SK-N-SH (cell line): ENCODE results near the gene ZNF454. TPM values are rescaled to one million over a fixed set of nuclear protein-coding genes. Genes with fewer than 3 reads are reported as not detected.

ENCODE experiments used
- CTCF ChIA-PET: fragments of 300-600, 350-600 bp; formaldehyde crosslinking; extraction: SDS; loops from one replicate; lab custom pipeline; 2021; lab: Yijun Ruan, JAX
- POLR2A ChIA-PET: fragments of 350-600 bp; sonication (Branson Sonifier 250); formaldehyde crosslinking; extraction: SDS; loops from one replicate; lab custom pipeline; 2020; ENCODE audit warnings: antibody characterized with exemption, inconsistent platforms; lab: Yijun Ruan, JAX
- DNase-seq: peaks from one replicate; pipeline ENCODE4 v3.0.0; 2012
- H2AFZ ChIP-seq: fragments of 200-600 bp; sonication (generic); 2 replicates; pipeline ENCODE4 v1.8.1; 2016; ENCODE audit warnings: antibody characterized with exemption, mild to moderate bottlenecking, low read depth
- H3F3A ChIP-seq: fragments of 200-600 bp; sonication (generic); replicated peaks from 2 replicates; pipeline ENCODE3; 2016; ENCODE audit warnings: antibody characterized with exemption, mild to moderate bottlenecking; ENCODE audit not compliant: insufficient read depth
- H3K27ac ChIP-seq, 2 experiments: fragments of 200-500 bp in 1 of 2; fragments of 200-600 bp in 1 of 2; sonication (Bioruptor generic) in 1 of 2; sonication (generic), shearing (Covaris generic) in 1 of 2; 2 replicates each; pipeline versions ENCODE4 v1.5.1 to v1.6.1; 2014 to 2016; ENCODE audit warnings: low read depth in 2 of 2, inconsistent platforms in 1 of 2, low read length in 1 of 2, mild to moderate bottlenecking in 1 of 2, mixed read lengths in 1 of 2
- H3K27me3 ChIP-seq: fragments of 200-600 bp; sonication (generic), shearing (Covaris generic); 2 replicates; pipeline ENCODE4 v1.6.1; 2016; ENCODE audit warnings: mixed run types; ENCODE audit not compliant: insufficient read depth
- H3K36me3 ChIP-seq, 2 experiments: fragments of 200-500 bp in 1 of 2; fragments of 200-600 bp in 1 of 2; sonication (Bioruptor generic) in 1 of 2; sonication (generic) in 1 of 2; replicated peaks in 1 of 2; 2 replicates each; pipeline versions ENCODE3 to v1.5.1; 2014 to 2016; ENCODE audit warnings: low read length in 1 of 2, mild to moderate bottlenecking in 1 of 2; ENCODE audit not compliant: insufficient read depth in 2 of 2, control insufficient read depth in 1 of 2
- H3K4me1 ChIP-seq, 2 experiments: fragments of 200-500 bp in 1 of 2; fragments of 200-600 bp in 1 of 2; sonication (Bioruptor generic) in 1 of 2; sonication (generic), shearing (Covaris generic) in 1 of 2; 2 replicates each; pipeline versions ENCODE4 v1.5.1 to v1.6.1; 2014 to 2016; ENCODE audit warnings: low read depth in 1 of 2, low read length in 1 of 2, mixed run types in 1 of 2; ENCODE audit not compliant: insufficient read depth in 2 of 2, control insufficient read depth in 1 of 2
- H3K4me2 ChIP-seq: fragments of 200-600 bp; sonication (generic), shearing (Covaris generic); 2 replicates; pipeline ENCODE4 v1.6.1; 2017; ENCODE audit warnings: mixed run types
- H3K4me3 ChIP-seq, 2 experiments: fragments of 200-500 bp in 1 of 2; fragments of 200-600 bp in 1 of 2; sonication (Bioruptor generic) in 1 of 2; sonication (generic), shearing (Covaris generic) in 1 of 2; 2 replicates each; pipeline versions ENCODE4 v1.5.1 to v1.8.1; 2014 to 2016; ENCODE audit warnings: low read depth in 2 of 2, inconsistent platforms in 1 of 2, low read length in 1 of 2, mild to moderate bottlenecking in 1 of 2, mixed read lengths in 1 of 2, moderate library complexity in 1 of 2
- H3K79me2 ChIP-seq: fragments of 200-600 bp; sonication (generic); 2 replicates; pipeline ENCODE4 v1.8.1; 2017; ENCODE audit warnings: mild to moderate bottlenecking; ENCODE audit not compliant: insufficient read depth
- H3K9ac ChIP-seq: fragments of 200-600 bp; sonication (generic); 2 replicates; pipeline ENCODE4 v1.6.1; 2017; ENCODE audit warnings: mixed run types
- H3K9me2 ChIP-seq: fragments of 200-600 bp; sonication (generic); 2 replicates; pipeline ENCODE4 v1.6.1; 2017; ENCODE audit warnings: mixed run types
- H3K9me3 ChIP-seq: fragments of 200-600 bp; sonication (generic); 2 replicates; pipeline ENCODE4 v1.6.1; 2017; ENCODE audit warnings: mixed run types, mild to moderate bottlenecking, moderate library complexity
- H4K20me1 ChIP-seq: fragments of 200-600 bp; sonication (generic); 2 replicates; pipeline ENCODE4 v1.6.1; 2017; ENCODE audit warnings: mild to moderate bottlenecking, mixed run types; ENCODE audit not compliant: insufficient read depth
- CHD2 ChIP-seq: fragments of 150-350 bp; IDR thresholded peaks from 2 replicates; pipeline ENCODE4 v1.6.1; 2018; ENCODE audit warnings: low read length; ENCODE audit not compliant: partially characterized antibody
- CTCF ChIP-seq: fragments of 200-600 bp; sonication (generic); IDR thresholded peaks from 2 replicates; pipeline ENCODE4 v1.6.1; 2017; ENCODE audit warnings: antibody characterized with exemption, mild to moderate bottlenecking, moderate library complexity
- EZH2phosphoT487 ChIP-seq: fragments of 200-600 bp; sonication (generic); IDR thresholded peaks from 2 replicates; pipeline ENCODE4 v1.6.1; 2017; ENCODE audit warnings: low read depth, mixed run types, mild to moderate bottlenecking, antibody characterized with exemption, moderate library complexity, borderline replicate concordance
- FOSL2 ChIP-seq: IDR thresholded peaks from 2 replicates; pipeline ENCODE4 v1.4.0; 2012; ENCODE audit warnings: low read depth, mild to moderate bottlenecking, moderate library complexity, borderline replicate concordance
- FOXJ3 ChIP-seq: sonication (generic); formaldehyde crosslinking; IDR thresholded peaks from 2 replicates; pipeline ENCODE4 v1.5.1; 2020; ENCODE audit warnings: mild to moderate bottlenecking, missing genetic modification reagents
- IRF3 ChIP-seq: fragments of 150-350 bp; IDR thresholded peaks from 2 replicates; pipeline ENCODE4 v1.6.1; 2016; ENCODE audit warnings: mild to moderate bottlenecking, low read depth, low read length
- MAX ChIP-seq: IDR thresholded peaks from 2 replicates; pipeline ENCODE4 v1.4.0; 2012; ENCODE audit warnings: low read depth
- MEF2A ChIP-seq: IDR thresholded peaks from 2 replicates; pipeline ENCODE4 v1.4.0; 2012; ENCODE audit warnings: low read depth, borderline replicate concordance
- MXI1 ChIP-seq: IDR thresholded peaks from 2 replicates; pipeline ENCODE4 v1.6.1; 2012; ENCODE audit warnings: mild to moderate bottlenecking, low read depth, low read length, improper control_type of control experiment
- POLR2AphosphoS5 ChIP-seq: IDR thresholded peaks from 2 replicates; pipeline ENCODE4 v1.6.1; 2012; ENCODE audit warnings: low read depth, low read length
- RAD21 ChIP-seq: IDR thresholded peaks from 2 replicates; pipeline ENCODE4 v1.6.1; 2012; ENCODE audit warnings: mild to moderate bottlenecking, low read length
- RCOR1 ChIP-seq: fragments of 150-350 bp; IDR thresholded peaks from 2 replicates; pipeline ENCODE4 v1.6.1; 2017; ENCODE audit warnings: antibody characterized with exemption, low read length
- REST ChIP-seq: IDR thresholded peaks from 2 replicates; pipeline ENCODE4 v1.6.1; 2012; ENCODE audit warnings: mild to moderate bottlenecking, low read depth, low read length, moderate library complexity
- RFX5 ChIP-seq: IDR thresholded peaks from 2 replicates; pipeline ENCODE4 v1.6.1; 2012; ENCODE audit warnings: mild to moderate bottlenecking, improper control_type of control experiment, low read length
- SIN3A ChIP-seq: IDR thresholded peaks from 2 replicates; pipeline ENCODE4 v1.6.1; 2012; ENCODE audit warnings: low read depth, mild to moderate bottlenecking, low read length, moderate library complexity, borderline replicate concordance
- SMC3 ChIP-seq: IDR thresholded peaks from 2 replicates; pipeline ENCODE4 v1.6.1; 2012; ENCODE audit warnings: low read depth, low read length, improper control_type of control experiment
- TCF12 ChIP-seq: IDR thresholded peaks from 2 replicates; pipeline ENCODE4 v1.4.0; 2012
- ZBTB33 ChIP-seq: IDR thresholded peaks from 2 replicates; pipeline ENCODE4 v1.4.0; 2012; ENCODE audit warnings: low read depth, borderline replicate concordance
- WGBS: methylation state at CpG from one replicate; pipeline ENCODE4 v1.1.6; 2017; ENCODE audit warnings: low lambda C conversion rate; 5-methylcytosine and 5-hydroxymethylcytosine counted together
- polyA plus RNA-seq, 3 experiments: library from polyadenylated mRNA; depleted of rRNA; stranded (reverse); fragments of >200 nt; gene quantifications; 2 replicates each; pipeline ENCODE4 v1.2.3, GENCODE V29; 2012

The ZNF454 gene
- polyA plus RNA-seq, 1 of the 3 experiments (the other 2 are of a cell fraction) = 0.15 TPM

GRCh38 chr5:178981381-178981780 lies 40.4 kb downstream of the ZNF454 start (continued):
- TF ChIP-seq REST = no peak
- TF ChIP-seq TCF12 = no peak
- TF ChIP-seq ZBTB33 = no peak
- TF ChIP-seq RFX5 = no peak
- TF ChIP-seq EZH2phosphoT487 = no peak
- no peak for TF ChIP-seq CHD2
- no peak for TF ChIP-seq RAD21
- no peak for TF ChIP-seq POLR2AphosphoS5

- Histone ChIP-seq H3K4me3 (no peak overlapping the region), H2AFZ (no peak overlapping the region), H3K9ac (no peak overlapping the region), H3K27me3 (no peaks in the 10 kb centered on the region), H3K9me3 (no peaks in the 10 kb centered on the region), H3K4me2 (no peak overlapping the region), H3K27ac (no peak overlapping the region), H3K79me2 (no peaks in the 10 kb centered on the region), H3F3A (no peaks in the 10 kb centered on the region), H3K4me1 (no peaks in the 10 kb centered on the region), H3K36me3 (no peaks in the 10 kb centered on the region), H4K20me1 (no peaks in the 10 kb centered on the region), H3K9me2 (no peaks in the 10 kb centered on the region)
- TF ChIP-seq RFX5 (no peak), MAX (no peak), CTCF (no peak), FOSL2 (no peak), TCF12 (no peak), MEF2A (no peak), ZBTB33 (no peak), SMC3 (no peak), MXI1 (no peak), IRF3 (no peak), FOXJ3 (no peak), SIN3A (no peak), RCOR1 (no peak), POLR2AphosphoS5 (no peak)
- ChIA-PET CTCF (no interaction called here), POLR2A (no interaction called here)
- no peak for DNase-seq
- WGBS = 54% methylated on average over 10 of the region's 17 CpGs
These were observed 41.9 kb downstream of the ZNF454 start for GRCh38 chr5:178982941-178983340.
